ENCODE results near the gene ST7.
A peak's percentile ranks its signal among the peaks of the same experiment; 100 is the strongest.
"Not testable (repeated sequence)": the region's sequence is repeated elsewhere in the genome, so short reads cannot be mapped to it uniquely, and the experiment has no call there.

The ST7 gene

GRCh38 chr7:116951366-116952292, 1.7 kb upstream of the ST7 start:
- DNase-seq: no peak

- DNase-seq: peak; percentile 82
These were observed 498 bp upstream of the ST7 start for GRCh38 chr7:116952635-116953371.

- DNase-seq: peak; percentile 72
These were observed 871 bp downstream of the ST7 start for GRCh38 chr7:116953906-116954838.

DNA sequence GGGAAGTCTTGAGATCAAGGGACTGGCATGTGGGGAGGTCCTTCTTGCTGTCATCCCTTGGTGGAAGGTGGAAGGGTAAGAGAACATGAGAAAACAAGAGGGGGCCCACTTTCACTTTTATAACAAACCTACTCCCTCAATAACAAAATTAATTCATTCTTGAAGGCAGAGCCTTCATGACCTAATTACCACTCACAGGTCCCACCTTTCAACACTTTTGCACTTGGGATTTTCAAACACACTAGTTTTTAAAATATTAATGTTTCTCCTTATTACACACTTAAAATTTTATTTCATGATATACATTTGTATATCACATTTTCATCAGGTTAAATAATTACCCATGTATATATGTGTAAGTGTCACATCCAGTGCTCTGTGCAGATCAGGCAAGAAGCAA, 2.0 kb downstream of the ST7 start:
- no peak for DNase-seq

DNA sequence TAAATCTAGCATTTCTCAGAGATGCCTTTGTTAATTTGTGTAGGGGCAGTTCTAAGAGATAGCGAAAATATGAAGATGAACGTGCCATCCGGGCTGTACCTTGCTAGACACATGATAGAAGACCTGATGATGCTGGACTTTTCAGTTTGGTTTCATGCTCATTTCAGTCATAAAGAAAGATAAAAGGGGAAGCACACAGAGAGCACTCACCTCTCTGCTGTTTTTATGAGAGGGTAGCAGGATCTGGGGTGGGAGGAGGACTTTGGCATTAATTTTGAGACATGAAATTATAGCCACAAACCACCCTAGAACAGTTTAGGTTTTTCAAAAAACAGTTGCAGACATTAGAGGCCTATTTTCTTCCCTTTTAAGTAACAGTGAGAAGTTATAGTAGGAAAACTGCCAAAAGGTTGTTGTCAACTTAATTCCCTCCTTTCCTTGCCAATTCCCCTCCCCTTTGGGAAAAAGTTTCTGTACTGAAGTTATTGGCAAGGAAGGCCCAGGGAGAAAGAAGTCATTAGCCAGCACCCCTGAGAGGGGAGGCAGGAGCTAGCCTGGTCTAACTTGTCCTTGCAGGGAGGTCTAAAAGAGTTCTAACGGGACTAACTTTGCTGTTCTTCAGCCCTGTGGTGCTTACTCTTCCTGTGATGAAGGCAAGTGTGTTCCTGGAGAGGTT, 2.6 kb downstream of the ST7 start:
- DNase-seq: no peak

DNA sequence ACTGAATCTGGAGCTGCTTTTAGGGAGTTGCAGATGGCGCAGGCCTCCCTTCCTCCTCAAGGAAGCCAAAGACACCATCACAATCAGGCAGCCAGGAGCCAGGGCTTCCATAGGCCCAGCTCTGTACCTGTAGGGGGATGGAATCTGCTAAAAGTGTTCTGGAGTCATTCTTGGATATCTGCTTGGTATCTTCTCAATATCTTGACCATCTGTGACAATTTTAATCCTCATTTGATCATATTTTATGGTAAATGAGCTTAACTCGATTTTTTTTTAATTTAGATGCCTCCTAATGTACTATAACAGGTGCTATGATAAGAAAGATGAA, 3.1 kb downstream of the ST7 start:
- no peak for DNase-seq

DNA sequence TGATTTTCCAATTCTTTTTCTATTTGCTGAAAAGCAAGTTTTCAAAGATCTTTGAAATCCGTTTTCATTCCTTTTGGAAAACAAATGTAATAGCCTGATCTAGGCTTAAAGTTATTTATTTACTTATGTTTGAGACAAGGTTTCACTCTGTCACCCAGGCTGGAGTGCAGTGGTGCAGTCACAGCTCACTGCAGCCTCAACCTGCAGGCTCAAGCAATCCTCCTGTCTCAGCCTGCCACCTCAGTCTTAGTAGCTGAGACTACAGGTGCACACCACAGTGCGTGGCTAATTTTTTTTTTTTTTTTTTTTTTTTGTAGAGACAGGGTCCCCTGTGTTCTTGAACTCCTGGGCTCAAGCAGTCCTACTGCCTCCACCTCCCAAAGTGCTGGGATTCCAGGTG, 4.6 kb downstream of the ST7 start:
- DNase-seq: no peak

- not testable (repeated sequence) for DNase-seq
These were observed 8.8 kb downstream of the ST7 start for GRCh38 chr7:116961966-116962673.

GRCh38 chr7:116963234-116963633, 9.9 kb downstream of the ST7 start:
- no peak for DNase-seq

DNA sequence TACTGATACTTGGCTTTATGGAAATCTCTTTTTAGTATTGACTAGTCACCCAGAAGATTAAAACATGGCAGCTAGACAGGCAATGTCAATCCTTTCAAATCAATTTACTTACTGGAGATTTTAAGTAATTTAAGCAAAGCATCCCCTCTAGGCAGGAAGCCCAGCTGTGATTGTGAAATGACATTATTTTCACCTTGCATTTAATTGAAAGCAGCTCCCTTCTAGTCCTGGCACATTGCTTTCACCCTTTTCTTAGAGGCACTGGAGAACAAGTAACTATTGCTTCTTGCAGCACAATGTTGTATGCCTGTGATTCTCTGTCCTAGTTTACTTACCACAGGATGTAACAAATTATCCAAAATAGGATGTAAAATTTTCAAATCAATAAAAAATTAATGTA, 13.3 kb downstream of the ST7 start:
- DNase-seq: no peak

GRCh38 chr7:116967254-116967922, 14.1 kb downstream of the ST7 start:
- DNase-seq: no peak

DNA sequence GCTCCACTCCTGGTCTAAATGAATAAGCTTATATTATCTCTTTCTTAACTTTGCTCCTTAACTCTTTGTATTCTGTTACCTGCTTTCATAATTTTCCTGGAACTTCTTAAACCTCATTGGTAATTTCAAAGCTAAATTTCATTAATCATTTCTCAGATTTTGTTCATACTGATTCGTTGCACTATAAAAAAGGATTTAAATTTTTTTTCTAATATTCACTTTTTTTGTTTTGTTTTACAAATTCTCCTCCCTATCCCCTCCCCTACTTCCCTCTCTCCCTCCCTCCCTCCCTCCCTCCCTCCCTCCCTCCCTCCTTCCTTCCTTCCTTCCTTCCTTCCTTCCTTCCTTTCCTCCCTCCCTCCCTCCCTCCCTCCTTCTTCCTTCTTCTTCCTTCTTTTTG, 14.7 kb downstream of the ST7 start:
- DNase-seq: no peak

DNA sequence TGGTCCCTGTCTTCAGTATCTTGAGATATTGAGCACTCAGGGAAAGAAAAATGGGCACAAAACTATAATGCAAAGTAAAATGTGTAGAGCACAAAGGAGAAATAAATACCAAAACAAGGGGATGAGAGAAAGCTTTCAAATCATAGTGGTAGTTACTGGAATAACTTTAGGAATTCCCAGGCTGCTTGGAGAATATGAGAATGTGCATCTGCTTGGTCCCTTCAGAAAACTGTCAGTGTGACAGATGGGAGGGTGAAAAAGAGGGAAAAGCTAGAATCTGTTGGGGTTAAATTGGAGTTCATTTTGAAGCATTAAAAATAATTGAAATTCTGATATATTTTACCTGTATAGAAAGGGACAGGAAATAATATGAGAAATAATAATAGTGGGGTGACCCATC, 15.3 kb downstream of the ST7 start:
- no peak for DNase-seq

- DNase-seq: no peak
These were observed 16.1 kb downstream of the ST7 start for GRCh38 chr7:116969371-116969902.

DNA sequence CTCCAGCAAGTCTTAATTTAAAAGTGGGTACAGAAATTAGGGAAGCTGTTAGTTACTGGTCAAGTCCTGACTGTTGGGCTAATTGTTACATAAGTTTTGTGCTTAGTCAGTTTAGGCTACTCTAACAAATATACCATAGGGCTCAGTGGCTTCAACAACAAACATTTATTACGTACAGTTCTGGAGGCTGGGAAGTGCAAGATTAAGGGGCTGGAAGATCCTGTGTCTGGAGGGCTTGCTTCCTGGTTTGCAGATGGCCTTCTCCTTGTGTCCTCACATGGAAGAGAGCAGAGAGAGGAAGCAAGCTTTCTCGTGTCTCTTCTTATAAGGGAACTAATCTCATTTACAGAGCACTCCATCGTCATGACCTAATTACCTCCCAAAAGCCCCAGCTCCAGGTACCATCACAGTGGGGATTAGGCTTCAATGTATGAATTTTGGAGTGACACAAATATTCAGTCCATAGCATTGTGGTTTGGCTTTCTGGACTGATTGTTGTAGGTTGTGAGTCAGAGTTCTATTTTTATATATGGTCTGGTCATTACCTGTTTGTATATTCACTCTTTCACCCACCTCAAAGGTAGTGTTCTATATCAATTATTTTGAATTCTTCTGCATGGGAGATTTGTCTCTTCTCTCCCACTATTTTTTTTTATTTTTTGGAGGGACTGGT, 17.1 kb downstream of the ST7 start:
- DNase-seq: no peak

GRCh38 chr7:116971153-116971552, 17.9 kb downstream of the ST7 start:
- DNase-seq: not testable (repeated sequence)

GRCh38 chr7:116971869-116972268, 18.6 kb downstream of the ST7 start:
- no peak for DNase-seq

- not testable (repeated sequence) for DNase-seq
These were observed 21.7 kb downstream of the ST7 start for GRCh38 chr7:116975024-116975423.

- no peak for DNase-seq
These were observed 23.9 kb downstream of the ST7 start for GRCh38 chr7:116977172-116977571.

DNA sequence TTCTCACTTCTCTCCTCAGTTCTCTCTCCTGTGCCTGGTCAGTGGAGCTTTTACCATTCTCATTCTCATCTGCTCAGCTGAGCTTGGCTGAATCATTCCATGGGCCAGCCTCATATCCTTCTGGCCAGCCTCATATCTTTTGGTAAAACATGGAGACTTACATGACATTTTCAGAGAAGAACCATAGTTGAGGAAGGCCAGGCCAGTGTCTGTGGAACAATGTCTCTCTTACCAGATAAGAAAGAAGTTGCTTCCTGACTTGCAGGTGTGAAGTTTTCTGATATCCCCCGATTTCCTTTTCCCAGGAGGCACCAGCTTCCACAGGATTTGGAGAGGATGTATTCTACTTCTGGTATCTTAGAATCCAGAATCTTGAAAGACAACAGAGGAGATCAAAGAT, 24.7 kb downstream of the ST7 start:
- no peak for DNase-seq
